Esophagus squamous epithelium (tissue), 4 donors: ENCODE results near the gene RIMKLB.

ENCODE experiments used
- CTCF ChIP-seq, 6 experiments: fragments of 450-650 bp in 4 of 6; fragments of 200-600 bp in 2 of 6; sonication (generic) in 2 of 6; IDR thresholded peaks; one replicate each; pipeline ENCODE4 v1.5.1; 2016 to 2019; ENCODE audit warnings: antibody characterized with exemption in 6 of 6, mild to moderate bottlenecking in 4 of 6, moderate library complexity in 4 of 6
- POLR2A ChIP-seq, 4 donors: fragments of 450-650 bp; IDR thresholded peaks; one replicate each; pipeline ENCODE4 v1.6.1; 2017; ENCODE audit warnings: antibody characterized with exemption in 4 of 4, mild to moderate bottlenecking in 4 of 4, moderate library complexity in 3 of 4

DNA sequence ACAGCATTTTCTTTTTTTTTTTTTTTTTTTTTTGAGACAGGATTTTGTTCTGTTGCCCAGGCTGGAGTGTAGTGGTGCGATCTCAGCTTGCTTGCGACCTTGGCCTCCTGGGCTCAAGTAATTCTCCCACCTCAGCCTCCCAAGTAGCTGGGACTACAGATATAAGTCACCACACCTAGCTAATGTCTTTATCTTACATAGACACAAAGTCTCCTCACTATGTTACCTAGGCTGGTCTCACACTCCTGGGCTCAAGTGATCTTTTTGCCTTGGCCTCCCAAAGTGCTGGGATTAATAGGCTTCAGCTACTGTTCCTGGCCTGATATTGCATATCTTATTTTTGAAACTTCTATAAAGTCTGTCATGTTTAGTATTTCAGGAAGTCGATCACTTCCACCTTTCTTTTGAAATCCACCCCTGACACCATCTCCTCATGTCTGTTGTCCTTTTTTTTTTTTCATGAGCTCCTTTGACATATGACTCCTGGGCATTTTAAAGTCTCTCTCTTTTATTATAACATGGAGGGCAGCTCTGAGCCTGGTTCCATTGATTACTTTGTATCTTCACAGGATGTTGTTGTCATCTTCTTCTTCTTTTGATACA lies 118.8 kb downstream of the RIMKLB start:
- TF ChIP-seq POLR2A (IDR thresholded peaks at IDR 0.05) = no peak
- no peak for TF ChIP-seq CTCF (IDR thresholded peaks at IDR 0.05)
